ENCODE results near the gene FYN. TPM values are rescaled to one million over a fixed set of nuclear protein-coding genes. Genes with fewer than 3 reads are reported as not detected.

The FYN gene
- total RNA-seq, 4 donors from 2014 or later, result 108 to 281 (median 186) TPM

- TF ChIP-seq, protein P1, sequence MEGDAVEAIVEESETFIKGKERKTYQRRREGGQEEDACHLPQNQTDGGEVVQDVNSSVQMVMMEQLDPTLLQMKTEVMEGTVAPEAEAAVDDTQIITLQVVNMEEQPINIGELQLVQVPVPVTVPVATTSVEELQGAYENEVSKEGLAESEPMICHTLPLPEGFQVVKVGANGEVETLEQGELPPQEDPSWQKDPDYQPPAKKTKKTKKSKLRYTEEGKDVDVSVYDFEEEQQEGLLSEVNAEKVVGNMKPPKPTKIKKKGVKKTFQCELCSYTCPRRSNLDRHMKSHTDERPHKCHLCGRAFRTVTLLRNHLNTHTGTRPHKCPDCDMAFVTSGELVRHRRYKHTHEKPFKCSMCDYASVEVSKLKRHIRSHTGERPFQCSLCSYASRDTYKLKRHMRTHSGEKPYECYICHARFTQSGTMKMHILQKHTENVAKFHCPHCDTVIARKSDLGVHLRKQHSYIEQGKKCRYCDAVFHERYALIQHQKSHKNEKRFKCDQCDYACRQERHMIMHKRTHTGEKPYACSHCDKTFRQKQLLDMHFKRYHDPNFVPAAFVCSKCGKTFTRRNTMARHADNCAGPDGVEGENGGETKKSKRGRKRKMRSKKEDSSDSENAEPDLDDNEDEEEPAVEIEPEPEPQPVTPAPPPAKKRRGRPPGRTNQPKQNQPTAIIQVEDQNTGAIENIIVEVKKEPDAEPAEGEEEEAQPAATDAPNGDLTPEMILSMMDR (IDR thresholded peaks at IDR 0.05), result no peak
- DNase-seq (ENCODE audit: low spot score) (no peak), ATAC-seq (ENCODE audit: low FRiP score) (no peak)
Observed at GRCh38 chr6:111631903-111632460, 241.3 kb downstream of the FYN start.

GRCh38 chr6:111631018-111631417, 242.2 kb downstream of the FYN start:
- no peak for ATAC-seq (ENCODE audit: low FRiP score)
- TF ChIP-seq, protein P1 (IDR thresholded peaks at IDR 0.05), result no peak
- no peak for DNase-seq (ENCODE audit: low spot score)

DNA sequence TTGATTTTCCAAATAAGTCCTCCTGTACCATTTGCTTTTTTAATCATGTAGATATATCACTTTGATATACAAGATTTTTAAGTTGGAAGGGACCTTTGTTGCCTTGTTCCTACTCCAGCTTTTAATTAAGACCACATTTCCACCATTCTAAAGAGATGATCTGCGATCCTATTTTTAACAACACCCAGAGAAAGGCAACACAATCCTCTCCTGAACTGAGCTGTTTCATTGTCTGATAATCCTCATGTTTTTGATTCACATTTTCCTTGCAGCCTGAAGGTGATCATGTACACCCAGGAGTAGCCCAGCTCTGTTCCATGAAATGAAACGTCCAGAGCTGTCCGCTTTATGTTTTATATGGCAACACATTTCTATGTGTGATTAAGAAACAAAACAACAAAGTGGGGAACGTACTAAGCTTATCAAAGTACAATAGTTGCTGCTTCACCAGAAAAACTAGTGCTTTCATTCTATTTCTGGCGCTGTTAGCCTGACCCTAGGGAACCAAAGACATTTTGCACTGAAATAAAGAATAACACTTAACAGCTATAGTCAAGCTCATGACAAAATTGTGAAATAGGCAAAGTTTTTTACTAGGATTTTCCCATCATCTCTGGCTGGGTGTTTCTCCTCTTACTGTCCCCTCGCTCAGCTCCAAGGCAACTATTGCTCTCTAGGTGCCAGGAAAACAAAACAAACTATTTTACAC, 245.0 kb downstream of the FYN start:
- TF ChIP-seq, protein P1 (IDR thresholded peaks at IDR 0.05), result no peak
- no peak for DNase-seq (ENCODE audit: low spot score)
- ATAC-seq (ENCODE audit: low FRiP score), result no peak

GRCh38 chr6:111626441-111626840, 246.8 kb downstream of the FYN start:
- DNase-seq (ENCODE audit: low spot score) (no peak), ATAC-seq (ENCODE audit: low FRiP score) (no peak)
- TF ChIP-seq, protein P1 (IDR thresholded peaks at IDR 0.05), result no peak

- peak; percentile 45 for ATAC-seq (ENCODE audit: low FRiP score)
- TF ChIP-seq, protein P1 (IDR thresholded peaks at IDR 0.05), result no peak
- DNase-seq (ENCODE audit: low spot score), result no peak
Observed at GRCh38 chr6:111625461-111626391, 247.5 kb downstream of the FYN start.

- ATAC-seq (ENCODE audit: low FRiP score), result no peak
- TF ChIP-seq, protein P1 (IDR thresholded peaks at IDR 0.05), result no peak
- no peak for DNase-seq (ENCODE audit: low spot score)
Observed at GRCh38 chr6:111625099-111625416, 248.2 kb downstream of the FYN start.
